OCI-LY7 (cell line): Measurements from ENCODE around the gene SPRR2B. TPM values are rescaled to one million over a fixed set of nuclear protein-coding genes. Genes with fewer than 3 reads are reported as not detected.
"Not testable (repeated sequence)": the region's sequence is repeated elsewhere in the genome, so short reads cannot be mapped to it uniquely, and the experiment has no call there.

Experiments
- BruUV-seq: library from RNA; stranded (reverse); fragments of 400-500 nt; replicated peaks from 2 replicates; lab custom pipeline; 2021; lab: Mats Ljungman, UMichigan
- CTCF ChIA-PET: fragments of 300-600 bp; sonication (Branson Sonifier 250); formaldehyde crosslinking; loops from one replicate; lab custom pipeline; 2022; ENCODE audit warnings: antibody characterized with exemption; ENCODE audit not compliant: unreplicated experiment; lab: Charles Lee
- POLR2A ChIA-PET: fragments of 300-600 bp; sonication (Branson Sonifier 250); formaldehyde crosslinking; loops from one replicate; lab custom pipeline; 2022; ENCODE audit warnings: antibody characterized with exemption; lab: Charles Lee
- DNase-seq: peaks from one replicate; pipeline ENCODE4 v3.0.0-alpha.2; 2015; ENCODE audit warnings: low spot score
- H2AFZ ChIP-seq: fragments of 200-600 bp; sonication (generic), shearing (Covaris generic); 2 replicates; pipeline ENCODE4 v1.6.1; 2014; ENCODE audit warnings: mild to moderate bottlenecking, antibody characterized with exemption, low read length, moderate library complexity
- H3K27ac ChIP-seq: fragments of 200-600 bp; sonication (generic); 2 replicates; pipeline ENCODE4 v1.5.1; 2014; ENCODE audit warnings: mixed run types, low read depth, mild to moderate bottlenecking, moderate library complexity, low read length, inconsistent platforms; ENCODE audit not compliant: poor library complexity, severe bottlenecking
- H3K36me3 ChIP-seq: fragments of 200-600 bp; sonication (generic); 2 replicates; pipeline ENCODE4 v1.6.1; 2014; ENCODE audit warnings: mild to moderate bottlenecking, antibody characterized with exemption, low read length, moderate library complexity, mixed read lengths; ENCODE audit not compliant: insufficient read depth
- H3K4me1 ChIP-seq: fragments of 200-600 bp; sonication (generic); 2 replicates; pipeline ENCODE4 v1.5.1; 2014; ENCODE audit warnings: mild to moderate bottlenecking, low read length; ENCODE audit not compliant: insufficient read depth, poor library complexity, severe bottlenecking
- H3K4me2 ChIP-seq: fragments of 200-600 bp; sonication (generic); 2 replicates; pipeline ENCODE4 v1.6.1; 2014; ENCODE audit warnings: mild to moderate bottlenecking, low read length
- H3K4me3 ChIP-seq: fragments of 200-600 bp; sonication (generic); 2 replicates; pipeline ENCODE4 v1.5.1; 2014; ENCODE audit warnings: mild to moderate bottlenecking, low read depth, low read length; ENCODE audit not compliant: poor library complexity, severe bottlenecking
- H3K79me2 ChIP-seq: fragments of 200-600 bp; sonication (generic); 2 replicates; pipeline ENCODE4 v1.6.1; 2016; ENCODE audit warnings: low read depth, mild to moderate bottlenecking, low read length, moderate library complexity, mixed read lengths; ENCODE audit not compliant: insufficient read depth
- H3K9me2 ChIP-seq: fragments of 200-600 bp; sonication (generic); 2 replicates; pipeline ENCODE4 v1.6.1; 2016; ENCODE audit warnings: mild to moderate bottlenecking, low read length, mixed read lengths; ENCODE audit not compliant: insufficient read depth
- H3K9me3 ChIP-seq: fragments of 200-600 bp; sonication (generic); 2 replicates; pipeline ENCODE4 v1.6.1; 2014; ENCODE audit warnings: mild to moderate bottlenecking, mixed run types, low read length, mixed read lengths
- H4K20me1 ChIP-seq: fragments of 200-600 bp; sonication (generic); 2 replicates; pipeline ENCODE4 v1.6.1; 2014; ENCODE audit warnings: mild to moderate bottlenecking, antibody characterized with exemption, low read length, moderate library complexity, mixed read lengths; ENCODE audit not compliant: insufficient read depth
- EZH2phosphoT487 ChIP-seq: fragments of 200-600 bp; sonication (generic); IDR thresholded peaks from 2 replicates; pipeline ENCODE4 v1.6.1; 2018; ENCODE audit warnings: low read depth, borderline replicate concordance, mild to moderate bottlenecking, mixed run types, antibody characterized with exemption, low read length, moderate library complexity, mixed read lengths
- intact Hi-C: fragments of 100-400 bp; cut with micrococcal nuclease; formaldehyde crosslinking; loops from one replicate; pipeline ENCODE4 v1.10.0; 2022; ENCODE audit not compliant: unreplicated experiment
- total RNA-seq, 2 experiments: library from RNA; depleted of rRNA in 1 of 2; stranded (reverse); fragments of >200 nt in 1 of 2; shearing (Covaris generic) in 1 of 2; gene quantifications; 2 replicates each; pipeline ENCODE4 v1.2.3, GENCODE V29; 2014 to 2022
- TF ChIP-seq, protein P1 (sequence below): fragments of 200-600 bp; sonication (generic); conservative IDR thresholded peaks from 2 replicates; pipeline ENCODE4 v1.5.1; 2014; ENCODE audit warnings: mild to moderate bottlenecking, antibody characterized with exemption, low read length, moderate library complexity, mixed read lengths

The SPRR2B gene
- total RNA-seq, 2 experiments from 2014 or later, result not detected

GRCh38 chr1:153057375-153057774, 14.0 kb downstream of the SPRR2B start, which contains the start of gene SPRR2A:
TSS of gene SPRR2A (minus strand) at chr1:153057512. CDS start at chr1:153056735, 777 bp downstream.
- no peaks in the 10 kb centered on the region for H3K9me2 ChIP-seq
- no peaks in the 10 kb centered on the region for H3K79me2 ChIP-seq
- H3K4me3 ChIP-seq, result no peak within 1 kb of the TSS
- TF ChIP-seq, protein P1, sequence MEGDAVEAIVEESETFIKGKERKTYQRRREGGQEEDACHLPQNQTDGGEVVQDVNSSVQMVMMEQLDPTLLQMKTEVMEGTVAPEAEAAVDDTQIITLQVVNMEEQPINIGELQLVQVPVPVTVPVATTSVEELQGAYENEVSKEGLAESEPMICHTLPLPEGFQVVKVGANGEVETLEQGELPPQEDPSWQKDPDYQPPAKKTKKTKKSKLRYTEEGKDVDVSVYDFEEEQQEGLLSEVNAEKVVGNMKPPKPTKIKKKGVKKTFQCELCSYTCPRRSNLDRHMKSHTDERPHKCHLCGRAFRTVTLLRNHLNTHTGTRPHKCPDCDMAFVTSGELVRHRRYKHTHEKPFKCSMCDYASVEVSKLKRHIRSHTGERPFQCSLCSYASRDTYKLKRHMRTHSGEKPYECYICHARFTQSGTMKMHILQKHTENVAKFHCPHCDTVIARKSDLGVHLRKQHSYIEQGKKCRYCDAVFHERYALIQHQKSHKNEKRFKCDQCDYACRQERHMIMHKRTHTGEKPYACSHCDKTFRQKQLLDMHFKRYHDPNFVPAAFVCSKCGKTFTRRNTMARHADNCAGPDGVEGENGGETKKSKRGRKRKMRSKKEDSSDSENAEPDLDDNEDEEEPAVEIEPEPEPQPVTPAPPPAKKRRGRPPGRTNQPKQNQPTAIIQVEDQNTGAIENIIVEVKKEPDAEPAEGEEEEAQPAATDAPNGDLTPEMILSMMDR, result no peak
- TF ChIP-seq EZH2phosphoT487, result no peak
- intact Hi-C loops, result no loop called here
- no peak within 1 kb of the TSS for H2AFZ ChIP-seq
- BruUV-seq, result no TSS peak
- peak; percentile 1 for DNase-seq
- no peaks in the 10 kb centered on the region for H3K36me3 ChIP-seq
- CTCF ChIA-PET, result no interaction called here
- POLR2A ChIA-PET, result no interaction called here
- H4K20me1 ChIP-seq, result no peaks in the 10 kb centered on the region
- H3K9me3 ChIP-seq, result no peaks in the 10 kb centered on the region
- no peak within 1 kb of the TSS for H3K4me2 ChIP-seq
- peaks cover 5% of the 10 kb centered on the region for H3K4me1 ChIP-seq
- no peak within 1 kb of the TSS for H3K27ac ChIP-seq

- H3K79me2 ChIP-seq, H3K4me1 ChIP-seq, H3K27ac ChIP-seq, H3K4me3 ChIP-seq, H4K20me1 ChIP-seq, H2AFZ ChIP-seq, intact Hi-C loops, CTCF ChIA-PET, H3K36me3 ChIP-seq, DNase-seq, H3K4me2 ChIP-seq, H3K9me3 ChIP-seq, H3K9me2 ChIP-seq, BruUV-seq, POLR2A ChIA-PET: not testable (repeated sequence)
Observed at GRCh38 chr1:153056111-153056510, 15.3 kb downstream of the SPRR2B start.

DNA sequence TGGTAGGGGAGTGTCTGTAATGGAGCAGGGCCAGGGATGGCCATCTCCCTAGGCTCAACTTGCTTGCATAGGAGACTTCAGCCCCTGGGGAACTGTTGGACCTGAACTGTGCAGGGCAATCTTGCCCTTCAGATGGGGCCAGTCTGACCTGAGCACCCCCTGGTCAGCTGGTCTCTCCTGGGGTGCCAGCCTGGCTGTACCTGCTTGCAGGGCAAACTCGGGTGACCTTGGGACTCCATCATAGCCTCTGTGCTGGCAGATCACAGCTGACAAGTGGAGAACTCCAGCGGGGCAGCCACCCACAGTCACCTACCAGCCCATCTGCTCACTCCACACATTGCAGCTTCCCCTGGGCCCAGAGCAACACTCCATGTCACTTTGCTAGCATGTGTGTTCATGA, 22.2 kb downstream of the SPRR2B start:
- TF ChIP-seq, protein P1, result no peak
- no peak for TF ChIP-seq EZH2phosphoT487
- POLR2A ChIA-PET, result interaction anchor here (0.6 to 0.7 kb wide), 2 partner anchors 12 to 165 kb away, joined by 3 read pairs; no protein-coding TSS in a partner anchor

More for the DNA sequence above, 22.2 kb downstream of the SPRR2B start:
- CTCF ChIA-PET, result no interaction called here
- H3K4me3 ChIP-seq, result no peak overlapping the region
- intact Hi-C loops, result no loop called here
- no peak overlapping the region for H3K27ac ChIP-seq
- H3K9me3 ChIP-seq, result no peaks in the 10 kb centered on the region
- H3K4me1 ChIP-seq, result no peaks in the 10 kb centered on the region
- H3K79me2 ChIP-seq, result no peaks in the 10 kb centered on the region
- no peaks in the 10 kb centered on the region for H3K9me2 ChIP-seq
- H3K4me2 ChIP-seq, result no peak overlapping the region
- no peak overlapping the region for H2AFZ ChIP-seq
- H4K20me1 ChIP-seq, result no peaks in the 10 kb centered on the region
- no peak for DNase-seq
- no TSS peak for BruUV-seq
- H3K36me3 ChIP-seq, result no peaks in the 10 kb centered on the region
